ENCODE data around the gene FBRS. TPM values are rescaled to one million over a fixed set of nuclear protein-coding genes. Genes with fewer than 3 reads are reported as not detected.
"Not testable (repeated sequence)": the region's sequence is repeated elsewhere in the genome, so short reads cannot be mapped to it uniquely, and the experiment has no call there.

FBRS gene
- total and polyA plus RNA-seq, 2 of the 8 experiments (the other 6 are each of a cell fraction or from before 2014, with no cell fraction given): 2.4 to 13.9 TPM

- not testable (repeated sequence) for DNase-seq (ENCODE audit: low read depth in 1 of 2, low spot score in 2 of 2); H4K5ac ChIP-seq (ENCODE audit: insufficient read length, low read depth, low read length); H3K23ac ChIP-seq (ENCODE audit: insufficient read length); H2BK5ac ChIP-seq (ENCODE audit: low read depth, low read length); H2AK5ac ChIP-seq (ENCODE audit: low read depth, low read length); H3K56ac ChIP-seq (replicated peaks; ENCODE audit: insufficient read length, low read depth, low read length); H4K20me1 ChIP-seq (replicated peaks in 1 of 2; ENCODE audit: control insufficient read depth in 1 of 2, insufficient read depth in 2 of 2, low read length in 2 of 2); H3K18ac ChIP-seq (ENCODE audit: extremely low read depth, low read length); H3K9ac ChIP-seq (replicated peaks in 1 of 4; ENCODE audit: extremely low read depth in 1 of 4, low read depth in 3 of 4, low read length in 3 of 4); H3K4ac ChIP-seq (replicated peaks; ENCODE audit: insufficient read length, low read depth, low read length); H4K8ac ChIP-seq (ENCODE audit: extremely low read depth, insufficient read depth, low read length); H3K9me3 ChIP-seq (ENCODE audit: insufficient read depth in 2 of 2, low read depth in 1 of 2, low read length in 1 of 2); H3K27me3 ChIP-seq (replicated peaks in 1 of 4; ENCODE audit: control insufficient read depth in 3 of 4, extremely low read depth in 1 of 4, insufficient read depth in 3 of 4, low read length in 3 of 4); H3K79me2 ChIP-seq (ENCODE audit: control insufficient read depth in 1 of 2, insufficient read depth in 2 of 2, low read length in 2 of 2); H2BK120ac ChIP-seq (replicated peaks; ENCODE audit: low read depth, low read length); H3K4me3 ChIP-seq (ENCODE audit: extremely low read depth in 1 of 4, insufficient read depth in 2 of 4, low read depth in 3 of 4, low read length in 4 of 4); H3K14ac ChIP-seq (ENCODE audit: insufficient read length); H3K23me2 ChIP-seq (ENCODE audit: low read depth, low read length); H2BK12ac ChIP-seq (ENCODE audit: low read depth, low read length); H3K4me1 ChIP-seq (replicated peaks in 1 of 4; ENCODE audit: control insufficient read depth in 3 of 4, insufficient read depth in 4 of 4, low read length in 3 of 4); H3K27ac ChIP-seq (ENCODE audit: low read depth, low read length); FAIRE-seq; H3K36me3 ChIP-seq (ENCODE audit: control insufficient read depth in 2 of 4, insufficient read depth in 4 of 4, low read length in 3 of 4); H3K4me2 ChIP-seq (ENCODE audit: insufficient read depth in 1 of 2, low read depth in 2 of 2, low read length in 2 of 2); H2AFZ ChIP-seq (ENCODE audit: low read length); H4K91ac ChIP-seq (replicated peaks; ENCODE audit: insufficient read length, low read length); H2BK15ac ChIP-seq (ENCODE audit: low read length); H3K79me1 ChIP-seq (ENCODE audit: low read depth, low read length); H2BK20ac ChIP-seq (ENCODE audit: low read length)
- POLR2A ChIA-PET (ENCODE audit: partially characterized antibody): interaction anchor here (0.7 to 2.4 kb wide), 4 partner anchors 14 to 48 kb away, joined by 3 to 7 read pairs (median 3); partner anchors contain the start of genes PRR14 and ZNF689
- CTCF ChIA-PET (ENCODE audit: partially characterized antibody): interaction anchor here (0.6 to 2.6 kb wide), 11 partner anchors 8 to 228 kb away, joined by 3 to 14 read pairs (median 3); no protein-coding TSS in a partner anchor
- WGBS, 2 experiments (ENCODE audit: extremely low coverage in 1 of 2, insufficient coverage in 1 of 2, insufficient read length in 1 of 2, insufficient replicate concordance in 2 of 2, low coverage in 1 of 2, low lambda C conversion rate in 2 of 2, missing lambda C conversion rate in 1 of 2): 91% methylated on average over 9 of the region's 10 CpGs; no CpG with 5 or more reads in 1 of the 2 experiments
Measured at GRCh38 chr16:30637139-30637538, 21.1 kb upstream of the FBRS start.
